ENCODE data around the gene ARHGAP19. TPM values are rescaled to one million over a fixed set of nuclear protein-coding genes. Genes with fewer than 3 reads are reported as not detected.

Gene ARHGAP19
- total and polyA plus RNA-seq, 9 of the 15 experiments (the other 6 are each of a cell fraction or from before 2014, with no cell fraction given), result 14.8 to 49.5 (median 26.8) TPM

DNA sequence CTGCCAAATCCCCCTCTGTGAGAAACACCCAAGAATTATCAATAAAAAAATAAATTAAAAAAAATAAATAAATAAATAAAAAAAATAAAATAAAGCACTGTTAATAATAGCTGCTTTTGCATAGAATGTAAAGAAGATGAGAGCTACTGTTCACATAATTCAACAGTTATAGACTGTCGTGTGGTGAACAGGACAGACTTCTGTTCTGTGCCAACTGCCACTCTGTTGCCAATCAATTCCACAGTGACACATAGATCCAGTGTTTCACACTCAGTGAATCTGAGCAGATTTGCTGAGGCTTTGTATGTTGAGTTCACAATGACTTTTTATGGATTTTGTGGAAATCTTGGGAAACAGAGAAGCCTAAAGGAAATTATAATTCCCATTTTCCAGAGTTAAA lies 14.9 kb downstream of the ARHGAP19 start:
- Histone ChIP-seq H3K79me2 (ENCODE audit: control insufficient read depth, insufficient read depth, low read length) (peaks cover 62% of the 10 kb centered on the region), H3K4me3 (no peak overlapping the region)

More for the DNA sequence above, 14.9 kb downstream of the ARHGAP19 start:
- H3K36me3 ChIP-seq (ENCODE audit: control insufficient read depth, insufficient read depth, low read length), result no peaks in the 10 kb centered on the region
- H3K9ac ChIP-seq (ENCODE audit: insufficient read depth in 1 of 2, low read depth in 2 of 2, low read length in 2 of 2), result no peak overlapping the region
- FAIRE-seq (no peak), DNase-seq (ENCODE audit: extremely low read depth in 1 of 4, low spot score in 3 of 4) (no peak), ATAC-seq (no peak)
- no peak overlapping the region for H3K4me2 ChIP-seq (ENCODE audit: insufficient read depth, low read length)
- CTCF ChIA-PET (ENCODE audit: low intra/inter-chr PET ratio), result no interaction called here
- POLR2A ChIA-PET, result interaction anchor here (0.5 kb wide), 1 partner anchor 33 kb away, joined by 3 read pairs; no protein-coding TSS in a partner anchor
- intact Hi-C loops (cut with micrococcal nuclease) (no loop called here), in situ Hi-C loops (cut with MboI) (no loop called here)
- 70% methylated on average over 1 of the region's 1 CpG for WGBS (ENCODE audit: insufficient coverage, low coverage, missing lambda C conversion rate)
- H3K27ac ChIP-seq (ENCODE audit: extremely low read depth, low read depth, low read length), result no peak overlapping the region
- H3K27me3 ChIP-seq (ENCODE audit: control insufficient read depth in 2 of 2, insufficient read depth in 2 of 2, low read length in 2 of 2), result no peaks in the 10 kb centered on the region
- no peak overlapping the region for H2AFZ ChIP-seq (ENCODE audit: low read depth, low read length)
- peaks cover 4 to 8% of the 10 kb centered on the region in 2 experiments; a peak in 4 of 5 replicates for H3K4me1 ChIP-seq (replicated peaks in 1 of 2; ENCODE audit: control insufficient read depth in 2 of 2, insufficient read depth in 2 of 2, low read length in 2 of 2)
- no peak for TF ChIP-seq ZNF561 (CRISPR knock-in tag; conservative IDR thresholded peaks at IDR 0.05)
- TF ChIP-seq, protein P1, sequence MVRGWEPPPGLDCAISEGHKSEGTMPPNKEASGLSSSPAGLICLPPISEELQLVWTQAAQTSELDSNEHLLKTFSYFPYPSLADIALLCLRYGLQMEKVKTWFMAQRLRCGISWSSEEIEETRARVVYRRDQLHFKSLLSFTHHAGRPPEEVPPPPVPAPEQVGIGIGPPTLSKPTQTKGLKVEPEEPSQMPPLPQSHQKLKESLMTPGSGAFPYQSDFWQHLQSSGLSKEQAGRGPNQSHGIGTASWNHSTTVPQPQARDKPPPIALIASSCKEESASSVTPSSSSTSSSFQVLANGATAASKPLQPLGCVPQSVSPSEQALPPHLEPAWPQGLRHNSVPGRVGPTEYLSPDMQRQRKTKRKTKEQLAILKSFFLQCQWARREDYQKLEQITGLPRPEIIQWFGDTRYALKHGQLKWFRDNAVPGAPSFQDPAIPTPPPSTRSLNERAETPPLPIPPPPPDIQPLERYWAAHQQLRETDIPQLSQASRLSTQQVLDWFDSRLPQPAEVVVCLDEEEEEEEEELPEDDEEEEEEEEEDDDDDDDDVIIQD (CRISPR knock-in tag; IDR thresholded peaks at IDR 0.05), result no peak
- TF ChIP-seq CREM (IDR thresholded peaks at IDR 0.05; ENCODE audit: low read depth), result no peak
- TF ChIP-seq RB1 (IDR thresholded peaks at IDR 0.05; ENCODE audit: low read depth), result no peak
- TF ChIP-seq ELK1 (CRISPR knock-in tag; IDR thresholded peaks at IDR 0.05), result no peak
- TF ChIP-seq, protein P2, sequence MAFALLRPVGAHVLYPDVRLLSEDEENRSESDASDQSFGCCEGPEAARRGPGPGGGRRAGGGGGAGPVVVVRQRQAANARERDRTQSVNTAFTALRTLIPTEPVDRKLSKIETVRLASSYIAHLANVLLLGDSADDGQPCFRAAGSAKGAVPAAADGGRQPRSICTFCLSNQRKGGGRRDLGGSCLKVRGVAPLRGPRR (CRISPR knock-in tag; IDR thresholded peaks at IDR 0.05), result no peak
- TF ChIP-seq FOS (IDR thresholded peaks at IDR 0.05; ENCODE audit: extremely low read depth, insufficient read length), result no peak
- no peak for TF ChIP-seq GTF2F1 (IDR thresholded peaks at IDR 0.05; ENCODE audit: low read depth, low read length)
- TF ChIP-seq TRIM24 (IDR thresholded peaks at IDR 0.05), result no peak
- no peak for TF ChIP-seq ZNF696 (CRISPR knock-in tag; conservative IDR thresholded peaks at IDR 0.05)
- TF ChIP-seq, protein P3, sequence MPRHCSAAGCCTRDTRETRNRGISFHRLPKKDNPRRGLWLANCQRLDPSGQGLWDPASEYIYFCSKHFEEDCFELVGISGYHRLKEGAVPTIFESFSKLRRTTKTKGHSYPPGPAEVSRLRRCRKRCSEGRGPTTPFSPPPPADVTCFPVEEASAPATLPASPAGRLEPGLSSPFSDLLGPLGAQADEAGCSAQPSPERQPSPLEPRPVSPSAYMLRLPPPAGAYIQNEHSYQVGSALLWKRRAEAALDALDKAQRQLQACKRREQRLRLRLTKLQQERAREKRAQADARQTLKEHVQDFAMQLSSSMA (CRISPR knock-in tag; IDR thresholded peaks at IDR 0.05), result no peak
- TF ChIP-seq ERF (CRISPR knock-in tag; IDR thresholded peaks at IDR 0.05), result no peak
- TF ChIP-seq KAT7 (CRISPR knock-in tag; IDR thresholded peaks at IDR 0.05; ENCODE audit: borderline replicate concordance), result no peak
- TF ChIP-seq NCOA2 (IDR thresholded peaks at IDR 0.05; ENCODE audit: partially characterized antibody in 2 of 2), result no peak
- no peak for TF ChIP-seq ID3 (CRISPR knock-in tag; IDR thresholded peaks at IDR 0.05)
- TF ChIP-seq ID3 (tag; IDR thresholded peaks at IDR 0.05), result no peak
- TF ChIP-seq RNF219 (CRISPR knock-in tag; IDR thresholded peaks at IDR 0.05), result no peak
- no peak for TF ChIP-seq GATAD2A (IDR thresholded peaks at IDR 0.05)
- BruUV-seq (replicated peaks), result no TSS peak
- H3K9me1 ChIP-seq (ENCODE audit: control insufficient read depth, insufficient read depth, low read length), result no peaks in the 10 kb centered on the region
- H4K20me1 ChIP-seq (replicated peaks; ENCODE audit: control insufficient read depth, insufficient read depth, low read length), result no peaks in the 10 kb centered on the region
- H3K9me3 ChIP-seq (replicated peaks; ENCODE audit: control insufficient read depth, insufficient read depth, low read depth, low read length), result no peaks in the 10 kb centered on the region

All from K562 (cell line).